GM18873 (cell line): Measurements from ENCODE around the gene CSNK2A2.

Source experiments
- ATAC-seq: cut with Tn5 transposase; IDR thresholded peaks from one replicate; pipeline ENCODE4 v1.9.1; 2021; ENCODE audit warnings: mild to moderate bottlenecking, moderate library complexity, moderate number of reproducible peaks; ENCODE audit not compliant: unreplicated experiment, low FRiP score

CSNK2A2 gene

DNA sequence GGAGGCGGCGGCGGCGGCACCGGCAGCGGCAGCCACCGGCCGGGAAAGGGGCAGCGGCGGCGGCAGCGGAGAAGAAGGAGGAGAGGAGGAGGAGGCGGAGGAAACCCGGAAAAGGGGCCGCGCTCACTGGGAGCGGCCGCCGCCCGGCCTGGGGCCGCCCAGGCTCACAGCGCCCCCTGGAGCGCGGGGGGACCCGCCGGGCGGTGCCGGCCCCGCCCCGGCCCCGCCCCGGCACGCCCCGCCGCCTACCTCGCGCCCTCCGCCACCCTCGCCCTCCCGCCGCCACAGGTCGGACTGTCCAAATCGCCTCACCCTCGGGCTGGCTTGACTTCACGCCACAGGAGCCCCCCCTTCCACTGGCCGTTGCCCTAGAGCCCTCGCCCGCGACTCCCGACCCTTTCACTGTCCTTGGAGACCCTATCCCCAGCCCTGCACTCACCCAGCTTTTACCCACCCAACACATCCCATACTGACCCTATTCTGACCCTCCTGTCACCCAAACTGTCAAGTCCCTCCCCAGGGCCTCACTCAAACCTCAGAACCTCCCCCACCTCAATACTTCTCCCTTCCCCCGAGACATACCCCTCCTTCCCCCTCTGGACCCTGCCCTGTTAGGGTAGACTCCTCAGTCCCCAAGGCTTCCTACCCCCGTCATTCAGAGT lies at the start of gene CSNK2A2:
Gene CSNK2A2, minus strand, starts transcription at position 85 of the 662 bp plus-strand sequence. CDS start 370 bp downstream, outside the sequence.
- ATAC-seq, result peak; percentile 46

GRCh38 chr16:58243528-58244004 lies 45.7 kb upstream of the CSNK2A2 start:
- peak; percentile 98 for ATAC-seq

GRCh38 chr16:58236831-58237230 lies 38.9 kb upstream of the CSNK2A2 start:
- ATAC-seq, result no peak

GRCh38 chr16:58236231-58236690 lies 38.4 kb upstream of the CSNK2A2 start:
- peak; percentile 83 for ATAC-seq

- ATAC-seq, result no peak
These were observed 37.8 kb upstream of the CSNK2A2 start for GRCh38 chr16:58235663-58236062.

GRCh38 chr16:58234831-58235595 lies 37.1 kb upstream of the CSNK2A2 start:
- ATAC-seq, result no peak

- no peak for ATAC-seq
These were observed 32.4 kb upstream of the CSNK2A2 start for GRCh38 chr16:58230259-58230658.

GRCh38 chr16:58226790-58227189 lies 28.9 kb upstream of the CSNK2A2 start:
- ATAC-seq, result no peak

DNA sequence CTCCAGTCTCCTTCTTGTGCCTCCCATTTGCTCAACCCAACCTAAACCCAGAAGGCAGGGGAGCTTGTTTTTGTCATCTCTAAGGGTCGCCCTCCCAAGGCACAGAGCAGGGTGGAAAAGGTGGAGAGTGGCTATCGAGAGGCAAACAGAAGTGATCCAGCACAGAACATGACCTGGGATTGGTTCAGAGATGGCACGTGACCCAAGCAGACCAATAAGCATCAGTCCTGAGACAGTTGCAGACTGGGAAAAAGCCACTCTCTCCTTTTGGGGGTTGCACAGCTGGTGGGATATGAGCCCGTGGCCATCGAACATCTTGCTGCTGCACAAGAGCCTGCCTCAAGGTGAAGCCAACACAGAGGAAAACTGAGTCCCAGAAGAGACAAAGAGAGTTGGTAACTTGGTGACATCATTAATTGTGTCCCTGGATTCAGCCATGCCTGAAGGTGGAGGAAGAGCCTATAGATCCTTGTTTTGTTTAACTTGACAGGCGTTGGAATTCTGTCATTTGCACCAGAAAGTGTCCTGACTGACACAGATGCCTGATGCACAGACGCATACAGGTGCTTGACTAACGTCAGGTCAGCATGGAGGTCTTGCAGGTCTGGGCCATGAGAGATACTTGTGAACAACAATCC lies 28.2 kb upstream of the CSNK2A2 start:
- ATAC-seq, result no peak

DNA sequence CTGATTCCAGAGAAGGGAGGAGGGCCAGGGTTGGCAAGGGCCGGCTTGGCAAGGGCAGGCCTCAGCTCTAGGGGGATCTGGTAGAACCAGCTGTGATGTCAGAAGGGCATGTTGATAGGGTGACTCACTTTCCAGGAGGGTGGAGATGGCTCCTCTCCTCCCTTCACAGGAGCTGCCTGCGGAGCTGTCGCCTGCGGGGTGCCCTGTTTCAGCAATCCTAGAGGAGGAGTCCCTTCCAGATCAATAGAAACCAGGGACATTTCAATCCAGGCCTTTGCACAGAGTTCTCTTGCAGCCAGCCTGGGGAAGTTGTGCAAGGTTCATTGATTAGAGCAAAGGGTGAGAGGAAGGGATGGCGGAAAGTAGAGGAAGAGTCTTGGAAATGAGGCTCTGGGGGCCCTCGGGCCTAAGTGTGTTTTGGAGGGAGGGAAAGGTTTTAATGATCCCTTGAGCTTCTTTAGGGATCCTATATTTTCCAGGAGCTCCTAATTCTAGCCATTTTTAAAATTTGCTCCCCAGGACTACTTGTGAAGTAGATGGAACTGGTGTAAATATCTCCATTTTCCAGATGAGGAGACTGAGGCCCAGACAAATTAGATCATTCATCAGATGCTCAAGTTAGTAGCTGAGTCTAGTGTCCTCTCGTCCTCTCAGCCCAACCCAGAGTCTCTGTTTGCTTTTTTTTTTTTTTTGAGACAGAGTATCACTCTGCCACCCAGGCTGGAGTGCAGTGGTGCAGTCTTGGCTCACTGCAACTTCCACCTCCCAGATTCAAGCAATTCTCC lies 24.8 kb upstream of the CSNK2A2 start:
- ATAC-seq, result no peak

DNA sequence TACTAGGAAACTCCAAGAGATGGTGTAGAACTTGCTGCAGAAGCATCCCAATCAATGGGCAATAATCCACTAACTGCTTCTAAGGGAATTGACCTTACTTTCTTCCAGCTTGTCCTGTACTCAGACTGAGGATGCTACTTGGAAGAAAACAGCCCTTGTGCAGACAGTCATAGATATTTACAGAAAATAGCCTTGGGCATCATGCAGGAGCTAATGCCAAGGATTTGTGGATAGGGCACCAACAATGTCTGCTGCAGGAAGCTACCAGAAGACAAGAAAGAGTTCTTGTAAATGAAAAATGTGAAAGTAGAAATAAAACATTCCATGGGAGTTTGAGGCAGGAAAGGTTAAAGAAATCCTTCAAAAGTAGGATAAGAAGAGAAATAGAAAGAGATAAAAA lies 21.5 kb upstream of the CSNK2A2 start:
- no peak for ATAC-seq

GRCh38 chr16:58218786-58219185 lies 20.9 kb upstream of the CSNK2A2 start:
- no peak for ATAC-seq

- no peak for ATAC-seq
These were observed 19.5 kb upstream of the CSNK2A2 start for GRCh38 chr16:58217311-58217925.

DNA sequence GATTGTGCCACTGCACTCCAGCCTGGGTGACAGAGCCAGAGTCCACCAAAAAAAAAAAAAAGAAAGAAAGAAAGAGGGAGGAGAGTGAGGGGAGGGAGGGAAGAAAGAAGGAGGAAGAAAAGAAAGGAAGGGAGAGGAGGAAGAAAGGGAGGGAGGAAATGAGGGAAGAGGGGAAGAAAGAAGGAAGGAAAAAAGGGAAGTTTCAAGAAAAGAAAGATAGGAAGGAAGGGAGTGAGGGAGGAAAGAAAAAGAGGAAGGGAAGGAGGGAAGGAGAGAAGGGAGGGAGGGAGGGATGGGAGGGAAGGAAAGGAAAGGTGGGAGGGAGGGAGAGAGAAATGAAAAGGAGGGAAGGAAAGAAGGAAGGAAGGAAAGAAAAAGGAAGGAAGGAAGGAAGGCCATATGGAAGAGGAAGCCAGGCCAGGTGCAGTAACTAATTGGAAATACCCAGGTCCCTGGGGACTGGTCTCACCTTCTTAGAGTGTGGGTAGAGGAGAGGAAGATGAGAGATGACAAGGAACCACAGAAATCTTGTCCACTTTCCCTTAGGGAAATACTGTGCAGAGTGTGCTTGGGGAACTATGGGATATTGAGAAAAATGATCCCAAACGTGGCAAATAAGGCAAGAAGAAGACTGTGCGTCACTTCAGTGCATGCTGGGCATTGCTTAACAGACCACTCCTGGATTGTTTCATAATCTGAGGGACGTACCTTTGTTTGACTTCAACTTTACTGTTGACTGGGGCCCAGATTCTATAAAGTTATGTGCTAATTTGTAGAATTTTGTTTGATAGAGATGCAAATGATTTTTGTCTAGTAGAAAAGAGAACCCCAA lies 15.1 kb upstream of the CSNK2A2 start:
- ATAC-seq, result no peak

GRCh38 chr16:58211846-58212245 lies 13.9 kb upstream of the CSNK2A2 start:
- no peak for ATAC-seq

DNA sequence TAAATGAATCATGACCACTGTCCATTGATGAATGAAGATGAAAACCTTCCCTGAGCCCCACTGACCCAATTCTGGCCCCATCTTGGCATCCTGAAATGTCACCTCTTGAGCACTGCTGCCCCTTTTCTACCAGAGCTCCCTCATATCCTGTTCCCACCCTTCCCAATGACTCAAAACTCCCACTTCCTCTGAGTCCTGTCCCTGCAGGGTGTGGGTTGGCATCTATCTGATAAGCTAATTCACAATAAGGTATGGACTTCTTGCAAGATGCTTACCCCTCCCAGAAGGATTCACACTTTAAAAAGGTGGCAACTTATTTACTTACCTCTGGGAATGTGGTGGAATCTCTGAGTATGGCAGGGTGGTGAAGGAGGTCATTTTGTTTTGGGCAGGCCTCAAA lies 13.3 kb upstream of the CSNK2A2 start:
- ATAC-seq, result no peak

DNA sequence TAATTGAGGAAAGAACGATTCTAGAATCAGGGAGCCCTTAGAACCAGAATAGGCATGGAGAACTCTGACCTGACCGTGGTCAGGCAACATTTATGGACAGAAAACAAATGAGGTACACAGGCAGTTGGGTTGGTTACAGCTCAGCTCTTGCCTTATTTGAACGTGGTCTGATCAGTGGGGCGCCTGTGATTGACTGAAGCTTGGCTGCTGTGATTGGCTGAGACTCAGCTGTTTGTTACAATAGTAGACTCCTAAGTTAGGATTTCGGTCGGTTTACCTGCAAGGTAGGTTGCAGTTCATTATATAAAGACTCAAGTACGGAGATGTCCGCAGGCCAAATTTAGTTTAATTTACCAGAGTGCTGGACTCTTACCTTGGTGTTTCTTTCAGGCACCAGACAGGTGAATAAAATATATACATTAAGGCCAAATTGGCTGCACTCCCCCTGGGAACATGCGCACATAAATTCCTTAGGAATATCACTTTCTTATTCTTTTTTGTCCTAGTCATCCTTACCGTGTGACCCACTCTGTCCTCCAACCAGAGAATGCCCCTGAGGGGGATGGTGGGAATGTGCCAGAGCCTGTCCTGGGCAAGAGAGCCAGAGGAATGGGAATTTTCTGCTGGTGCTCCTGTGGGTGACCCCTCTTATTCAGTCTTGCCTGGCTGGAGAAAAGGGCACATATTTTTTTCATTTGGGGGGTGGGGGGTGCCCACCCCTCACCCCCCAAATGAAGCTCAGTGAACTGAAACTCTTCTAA lies 7.5 kb upstream of the CSNK2A2 start:
- no peak for ATAC-seq

DNA sequence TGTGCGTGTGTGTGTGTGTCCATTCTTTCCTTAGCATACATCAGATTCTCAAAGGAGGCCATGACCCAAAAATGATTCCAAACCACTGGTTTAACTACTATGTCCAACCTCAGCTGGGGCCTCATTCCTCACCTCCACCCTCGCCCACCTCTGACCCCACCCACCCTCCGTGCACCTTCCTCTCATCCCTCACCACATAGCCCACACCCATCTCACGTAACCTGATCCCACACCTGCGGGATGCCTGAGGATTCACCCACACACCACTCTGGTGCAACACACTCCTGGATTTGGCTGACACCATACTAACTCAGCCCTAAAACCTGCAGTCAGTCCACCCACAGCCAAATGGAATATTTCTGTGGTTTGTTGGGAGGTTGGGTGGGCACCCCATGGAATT lies 3.3 kb upstream of the CSNK2A2 start:
- ATAC-seq, result no peak
